Stimulated activated CD8-positive, alpha-beta memory T cell treated with anti-CD3 and anti-CD28 coated beads, Interleukin-7, amount 100 ng/mL, for 24 hours (primary cell): Measurements from ENCODE around the gene MKKS.

Experiments
- DNase-seq: peaks from one replicate; pipeline ENCODE4 v3.0.0-alpha.2; 2020; ENCODE audit warnings: low read depth

MKKS gene

GRCh38 chr20:10368702-10369041 lies 65.3 kb downstream of the MKKS start:
- no peak for DNase-seq

GRCh38 chr20:10367943-10368701 lies 65.9 kb downstream of the MKKS start:
- DNase-seq: no peak

GRCh38 chr20:10367693-10367942 lies 66.4 kb downstream of the MKKS start:
- no peak for DNase-seq

GRCh38 chr20:10366898-10367692 lies 66.9 kb downstream of the MKKS start:
- DNase-seq: no peak

- no peak for DNase-seq
Observed at GRCh38 chr20:10362674-10363073, 71.3 kb downstream of the MKKS start.

- DNase-seq: no peak
Observed at GRCh38 chr20:10360878-10361277, 73.1 kb downstream of the MKKS start.

GRCh38 chr20:10359621-10360040 lies 74.4 kb downstream of the MKKS start:
- DNase-seq: no peak

- no peak for DNase-seq
Observed at GRCh38 chr20:10357974-10358373, 76.0 kb downstream of the MKKS start.

- DNase-seq: no peak
Observed at GRCh38 chr20:10357061-10357708, 76.8 kb downstream of the MKKS start.

- DNase-seq: no peak
Observed at GRCh38 chr20:10356628-10357027, 77.4 kb downstream of the MKKS start.

- no peak for DNase-seq
Observed at GRCh38 chr20:10352934-10353824, 80.8 kb downstream of the MKKS start.
